ENCODE measurements around the gene ADGRV1.

GRCh38 chr5:90967851-90968250 is 409.3 kb downstream of the ADGRV1 start:
- TF ChIP-seq POLR2AphosphoS5 (IDR thresholded peaks at IDR 0.05) = no peak
- TF ChIP-seq CTCF (IDR thresholded peaks at IDR 0.05; ENCODE audit: poor library complexity, severe bottlenecking) = no peak
- no peak for TF ChIP-seq EZH2 (IDR thresholded peaks at IDR 0.05; ENCODE audit: borderline replicate concordance, insufficient read depth, low read length, poor library complexity, severe bottlenecking)
- TF ChIP-seq EP300 (conservative IDR thresholded peaks at IDR 0.05; ENCODE audit: poor library complexity, severe bottlenecking) = no peak
- TF ChIP-seq TAF1 (IDR thresholded peaks at IDR 0.05; ENCODE audit: low read depth) = no peak
- no peak for TF ChIP-seq REST (IDR thresholded peaks at IDR 0.05; ENCODE audit: borderline replicate concordance)
- no peak for TF ChIP-seq RAD21 (conservative IDR thresholded peaks at IDR 0.05)
- TF ChIP-seq MXI1 (conservative IDR thresholded peaks at IDR 0.05; ENCODE audit: poor library complexity, severe bottlenecking) = no peak

Data from neural cell (in vitro differentiated cells).